Measurements from ENCODE around the gene PDE8A.
A peak's percentile ranks its signal among the peaks of the same experiment; 100 is the strongest.
"Not testable (repeated sequence)": the region's sequence is repeated elsewhere in the genome, so short reads cannot be mapped to it uniquely, and the experiment has no call there.

The PDE8A gene

DNA sequence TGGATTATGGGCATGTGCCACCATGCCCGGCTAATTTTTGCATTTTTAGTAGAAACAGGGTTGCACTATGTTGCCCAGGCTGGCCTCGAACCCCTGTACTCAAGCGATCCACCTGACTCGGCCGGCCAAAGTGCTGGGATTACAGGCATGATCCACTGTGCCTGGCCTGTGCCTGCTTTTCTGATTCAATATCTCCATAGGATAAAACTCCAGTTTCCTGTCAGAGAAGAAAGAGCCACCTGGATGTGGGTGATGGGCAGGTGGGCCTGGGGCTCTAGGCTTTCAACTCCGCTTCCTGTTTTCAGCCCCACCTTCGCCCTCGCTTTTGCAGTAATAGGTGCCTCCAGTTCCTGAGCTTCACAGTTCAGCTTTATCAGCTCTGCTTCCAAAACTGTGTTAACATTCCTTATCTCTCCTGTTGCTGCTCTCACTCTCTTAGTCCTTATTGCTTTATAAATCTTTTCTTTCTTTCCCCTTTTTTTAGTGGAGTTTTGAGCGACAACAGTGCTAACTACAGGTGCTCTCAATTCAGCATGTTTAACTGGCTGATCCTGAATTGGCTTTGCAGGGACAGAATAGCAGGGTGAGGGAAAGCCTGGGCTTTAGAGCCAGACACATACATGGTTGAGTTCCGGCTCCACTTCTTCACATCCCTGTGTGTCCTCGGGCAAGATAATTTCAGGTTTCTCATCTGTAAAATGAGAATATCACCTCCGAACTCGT lies 21.1 kb upstream of the PDE8A start:
- no peak for FAIRE-seq
- DNase-seq (ENCODE audit: insufficient read length, low spot score) = no peak

GRCh38 chr15:84961114-84961452 lies 20.6 kb upstream of the PDE8A start:
- FAIRE-seq = no peak

DNA sequence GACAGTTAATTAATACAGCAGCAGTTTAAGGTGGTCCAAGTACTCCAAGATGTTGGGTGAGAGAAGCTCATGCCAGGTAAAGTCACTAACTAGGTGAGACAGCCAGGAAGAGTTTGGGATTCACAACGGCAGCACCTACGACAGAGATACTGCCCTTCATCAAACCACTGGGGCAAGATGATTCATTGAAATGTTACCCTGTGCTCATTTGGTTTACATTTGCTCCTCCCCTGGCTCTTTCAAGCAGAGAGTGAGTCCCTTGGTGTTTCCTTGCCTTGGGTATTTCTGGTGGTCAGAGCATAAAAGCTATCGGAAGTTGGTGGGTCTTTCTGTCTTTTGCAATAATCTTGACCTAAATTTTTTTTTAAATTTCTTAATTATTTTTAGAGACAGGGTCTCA lies 19.9 kb upstream of the PDE8A start:
- no peak for FAIRE-seq
- DNase-seq (ENCODE audit: insufficient read length, low spot score) = no peak

More at GRCh38 chr15:84961114-84961452, 20.6 kb upstream of the PDE8A start:
- DNase-seq (ENCODE audit: insufficient read length, low spot score) = no peak

- FAIRE-seq = no peak
These were observed 18.7 kb upstream of the PDE8A start for GRCh38 chr15:84962955-84963354.

DNA sequence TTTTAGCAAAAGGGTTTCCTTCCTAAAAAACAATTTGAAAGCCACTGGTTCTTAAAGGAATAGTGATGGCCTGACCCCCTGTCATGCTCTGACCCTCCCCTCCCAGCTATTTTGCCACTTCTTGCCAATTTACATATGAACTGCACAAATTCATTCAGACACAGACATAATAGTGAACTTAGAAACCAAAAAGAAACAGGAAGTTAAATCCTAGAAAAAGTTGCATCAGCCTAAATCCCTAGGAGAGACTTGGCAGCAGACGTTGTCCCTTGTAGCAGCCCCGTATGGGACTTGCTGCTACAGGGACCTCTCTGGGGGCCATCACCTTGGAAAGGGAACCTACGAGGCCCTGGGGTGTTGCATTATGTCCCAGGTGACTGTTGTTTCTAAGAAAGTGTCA lies 14.3 kb upstream of the PDE8A start:
- no peak for DNase-seq (ENCODE audit: insufficient read length, low spot score)
- FAIRE-seq = no peak

More at GRCh38 chr15:84962955-84963354, 18.7 kb upstream of the PDE8A start:
- DNase-seq (ENCODE audit: insufficient read length, low spot score) = no peak

DNA sequence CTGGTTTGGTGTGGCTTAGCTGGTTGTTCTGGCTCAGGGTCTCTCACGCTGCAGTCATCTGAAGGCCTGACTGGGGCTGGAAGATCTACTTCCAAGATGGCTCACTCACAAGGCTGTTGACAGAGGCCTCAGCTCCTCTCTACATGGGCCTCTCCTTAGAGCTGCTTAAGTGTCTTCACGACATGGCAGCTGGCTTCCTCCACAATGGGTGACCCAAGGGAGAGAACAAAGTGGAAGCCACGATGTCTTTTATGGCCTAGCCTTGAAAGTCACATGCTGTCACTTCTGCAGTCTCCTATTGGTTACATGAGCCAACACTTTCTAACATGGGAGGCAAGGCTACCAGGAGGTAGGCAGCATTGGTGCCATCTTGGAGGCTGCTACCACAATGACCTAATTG lies 13.4 kb upstream of the PDE8A start:
- FAIRE-seq (no peak), DNase-seq (ENCODE audit: insufficient read length, low spot score) (no peak)

GRCh38 chr15:84969257-84969656 lies 12.4 kb upstream of the PDE8A start:
- DNase-seq (ENCODE audit: insufficient read length, low spot score) (no peak), FAIRE-seq (no peak)

GRCh38 chr15:84970843-84971242 lies 10.8 kb upstream of the PDE8A start:
- DNase-seq (ENCODE audit: insufficient read length, low spot score) = no peak
- FAIRE-seq = no peak

DNA sequence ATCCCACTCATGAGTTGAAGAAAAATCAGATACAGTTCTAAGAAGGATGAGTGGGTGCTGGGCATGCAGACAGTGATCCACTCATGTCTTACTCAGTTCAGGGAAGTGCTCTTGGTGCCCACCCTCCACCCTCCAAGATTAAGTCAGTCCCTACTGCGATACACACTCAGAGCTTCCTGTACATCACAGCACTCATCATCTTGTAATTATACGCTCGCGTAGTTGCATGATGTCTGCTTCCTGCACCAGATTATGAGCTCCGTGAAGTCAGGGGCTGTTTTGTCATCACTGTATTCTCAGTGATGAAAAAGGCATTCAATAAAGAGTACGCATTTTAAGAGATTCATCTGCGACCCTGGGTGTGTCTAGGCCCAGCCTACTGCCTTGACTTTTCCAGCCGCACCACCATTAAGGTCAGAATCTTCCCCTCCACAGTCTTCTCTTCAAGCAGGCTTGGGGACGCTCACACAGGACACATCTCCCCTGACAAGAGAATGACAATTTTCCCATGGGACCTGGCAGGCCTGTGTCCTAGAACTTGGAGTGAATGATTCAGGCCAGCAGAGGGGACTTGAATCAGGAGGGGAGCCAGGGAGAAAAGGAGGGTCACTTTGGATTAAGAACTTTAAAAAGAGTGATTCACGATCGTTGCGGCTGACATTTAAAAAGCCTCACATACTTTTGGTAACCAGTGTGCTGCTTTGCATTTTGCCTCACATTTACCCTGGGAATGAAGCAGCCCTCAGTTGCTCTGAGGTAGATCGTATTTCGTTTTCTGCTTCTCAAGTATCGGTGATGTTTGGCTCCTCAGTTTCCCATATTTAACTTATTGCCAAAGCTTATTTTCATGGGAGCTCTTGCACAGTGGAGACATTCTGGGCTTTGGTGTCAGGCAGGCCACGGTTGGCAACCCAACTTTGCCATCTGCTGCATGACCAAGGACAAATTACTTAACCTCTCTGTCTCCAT lies 7.9 kb upstream of the PDE8A start:
- DNase-seq (ENCODE audit: insufficient read length, low spot score) (no peak), FAIRE-seq (no peak)

DNA sequence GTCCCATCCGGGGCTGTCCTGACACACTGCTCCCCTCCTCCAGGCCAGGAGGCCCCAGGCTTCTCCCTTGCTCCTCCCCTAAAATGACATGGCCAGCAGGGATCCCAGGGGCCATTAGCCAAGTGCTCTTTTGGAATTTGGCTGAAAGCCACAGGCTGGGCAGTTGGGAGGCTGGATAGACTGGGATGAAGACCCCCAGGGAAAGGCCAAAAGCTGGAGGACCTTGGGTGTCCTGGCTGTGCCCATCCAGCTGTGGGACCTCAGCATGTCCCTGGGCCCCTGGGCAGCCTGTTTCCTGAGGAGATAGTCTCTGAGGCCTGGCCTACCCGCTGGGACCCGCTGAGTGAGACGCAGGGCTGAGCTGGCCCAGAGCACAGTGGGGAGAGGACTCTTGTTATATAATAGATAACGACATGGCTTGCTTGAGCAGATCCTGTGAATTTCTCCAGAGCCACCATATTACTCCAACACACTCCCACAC lies 5.7 kb upstream of the PDE8A start:
- DNase-seq (ENCODE audit: insufficient read length, low spot score) = no peak
- no peak for FAIRE-seq

DNA sequence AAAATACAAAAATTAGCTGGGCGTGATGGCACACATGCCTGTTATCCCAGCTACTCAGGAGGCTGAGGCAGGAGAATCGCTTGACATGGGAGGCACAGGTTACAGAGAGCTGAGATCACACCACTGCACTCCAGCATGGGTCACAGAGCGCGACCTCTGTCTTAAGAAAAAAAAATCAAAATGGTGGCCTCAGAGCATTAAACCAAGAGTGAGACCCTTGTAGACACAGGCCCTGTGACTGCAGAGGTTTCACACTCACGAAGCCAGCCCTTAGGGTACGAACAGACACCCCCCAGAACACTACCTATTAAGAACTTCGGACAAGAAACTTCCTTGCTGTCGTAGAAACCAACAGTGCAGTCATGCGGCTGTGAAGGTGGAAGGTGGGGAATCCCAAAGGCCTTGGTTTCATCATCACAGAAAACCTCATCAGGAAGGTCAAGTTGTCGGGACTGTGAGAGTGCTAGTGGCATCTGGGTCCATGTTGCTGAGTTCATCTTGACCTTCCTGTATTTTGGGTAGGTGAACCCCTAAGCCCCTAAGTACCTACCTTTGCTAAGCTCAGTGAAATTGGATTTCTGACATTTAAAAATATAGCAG lies 4.8 kb upstream of the PDE8A start:
- FAIRE-seq = no peak

DNA sequence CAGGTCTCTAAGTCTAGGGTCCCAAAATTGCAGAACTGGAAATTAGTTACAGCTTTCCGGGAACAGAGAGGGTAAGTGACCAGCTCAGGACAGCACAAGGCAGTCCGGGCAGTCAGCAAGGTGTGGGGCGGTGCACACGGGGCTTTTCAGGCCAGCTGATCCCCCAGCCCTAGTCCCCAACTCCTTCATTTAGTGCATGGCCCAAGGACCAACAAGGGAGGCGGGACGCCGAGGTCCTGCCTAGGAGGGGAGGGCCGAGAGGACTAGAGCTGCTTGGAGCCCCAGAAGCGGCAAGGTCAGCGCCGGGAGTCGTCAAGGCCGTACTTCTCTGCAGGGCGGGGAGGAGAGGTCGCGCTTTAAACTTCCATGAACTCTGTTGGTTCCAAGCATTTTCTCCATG lies 2.0 kb upstream of the PDE8A start:
- DNase-seq (ENCODE audit: insufficient read length, low spot score) = no peak
- no peak for FAIRE-seq

More for the DNA sequence above, 4.8 kb upstream of the PDE8A start:
- DNase-seq (ENCODE audit: insufficient read length, low spot score) = no peak

- FAIRE-seq = no peak
- DNase-seq (ENCODE audit: insufficient read length, low spot score) = peak; percentile 69
These were observed 1.2 kb upstream of the PDE8A start for GRCh38 chr15:84980196-84981053.

DNA sequence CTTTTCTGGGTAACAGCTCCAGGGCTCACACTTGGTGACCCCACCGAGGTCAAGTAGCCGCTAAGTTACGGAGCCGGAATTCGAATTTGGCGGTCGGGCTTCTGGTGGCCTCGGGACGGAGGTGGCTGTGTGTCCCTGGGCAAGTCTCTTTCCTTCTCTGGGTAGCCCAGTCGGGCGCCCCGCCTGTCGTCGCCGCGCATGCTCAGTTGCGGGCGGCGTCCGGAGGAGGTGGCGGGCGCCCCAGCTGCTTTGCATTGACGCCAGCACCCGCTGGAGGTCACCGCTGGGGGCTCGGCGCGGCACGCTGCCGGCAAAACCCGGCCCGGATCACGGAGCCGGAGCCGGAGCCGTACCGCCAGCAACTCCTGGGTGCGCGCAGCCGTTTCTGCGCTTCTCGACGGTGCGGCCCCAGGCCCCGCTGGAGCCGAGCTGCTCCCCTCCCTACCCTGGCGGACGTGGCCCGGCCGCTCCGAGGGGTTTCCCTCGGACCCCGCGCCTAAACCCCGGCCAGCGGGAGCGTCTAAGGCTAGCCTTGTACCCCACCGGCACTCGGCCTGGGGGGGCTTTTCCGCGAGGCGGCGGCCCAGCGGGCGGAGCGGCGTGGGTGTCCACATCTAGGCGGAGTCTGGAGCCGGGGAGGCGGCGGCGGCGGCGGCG lies 474 bp upstream of the PDE8A start:
- no peak for FAIRE-seq
- DNase-seq (ENCODE audit: insufficient read length, low spot score) = peak; percentile 91

DNA sequence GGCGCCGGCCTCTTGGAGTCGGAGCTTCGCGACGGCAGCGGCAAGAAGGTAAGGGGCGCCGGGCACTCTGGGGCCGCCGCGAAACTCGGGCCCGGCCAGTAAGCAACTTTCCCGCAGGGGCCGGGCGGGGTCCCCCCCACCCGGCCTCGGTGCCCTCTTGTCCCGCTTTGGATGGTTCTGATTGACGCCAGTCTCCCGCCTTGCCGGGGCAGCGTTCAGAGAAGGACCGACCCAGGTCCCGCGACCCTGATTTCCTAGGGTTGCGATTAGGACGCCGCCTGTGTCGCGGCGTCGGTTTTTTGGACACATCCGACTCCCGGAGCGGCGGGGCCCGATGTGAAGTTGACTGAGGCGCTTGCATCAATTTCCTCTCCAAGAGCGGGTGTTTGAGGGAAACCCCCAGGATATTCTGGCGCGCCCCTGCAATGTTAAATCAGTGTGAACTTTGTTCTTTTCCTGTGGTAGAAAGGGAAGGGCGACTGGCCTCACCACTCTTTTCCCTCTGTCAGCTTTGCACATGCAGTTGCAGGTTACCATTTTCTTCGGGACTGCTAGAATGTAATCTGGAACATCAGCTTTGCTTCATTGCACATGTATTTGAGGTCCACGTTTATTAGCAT lies 755 bp downstream of the PDE8A start:
- DNase-seq (ENCODE audit: insufficient read length, low spot score) = no peak
- FAIRE-seq = peak; percentile 79

- FAIRE-seq = peak; percentile 11
- no peak for DNase-seq (ENCODE audit: insufficient read length, low spot score)
These were observed 1.6 kb downstream of the PDE8A start for GRCh38 chr15:84983294-84983693.

DNA sequence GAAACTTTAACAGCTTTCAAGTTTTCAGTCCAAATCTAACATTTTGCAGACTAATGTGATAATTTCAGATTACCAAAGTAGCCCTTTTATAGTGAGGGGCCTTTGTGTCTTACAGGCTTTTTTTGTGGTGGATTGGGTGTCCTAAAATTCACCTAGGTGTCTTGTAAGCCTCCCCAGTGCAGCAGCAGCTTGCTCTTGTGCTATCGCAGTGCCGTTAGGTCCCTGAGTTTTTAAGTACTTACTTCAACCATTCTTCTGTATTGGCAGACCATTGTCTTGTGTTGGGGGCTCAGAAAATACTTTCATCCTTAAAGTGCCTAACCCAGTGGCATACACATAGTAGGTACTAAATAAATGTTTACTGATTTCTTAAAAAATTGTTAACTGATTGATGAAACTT lies 2.1 kb downstream of the PDE8A start:
- DNase-seq (ENCODE audit: insufficient read length, low spot score) (no peak), FAIRE-seq (no peak)

DNA sequence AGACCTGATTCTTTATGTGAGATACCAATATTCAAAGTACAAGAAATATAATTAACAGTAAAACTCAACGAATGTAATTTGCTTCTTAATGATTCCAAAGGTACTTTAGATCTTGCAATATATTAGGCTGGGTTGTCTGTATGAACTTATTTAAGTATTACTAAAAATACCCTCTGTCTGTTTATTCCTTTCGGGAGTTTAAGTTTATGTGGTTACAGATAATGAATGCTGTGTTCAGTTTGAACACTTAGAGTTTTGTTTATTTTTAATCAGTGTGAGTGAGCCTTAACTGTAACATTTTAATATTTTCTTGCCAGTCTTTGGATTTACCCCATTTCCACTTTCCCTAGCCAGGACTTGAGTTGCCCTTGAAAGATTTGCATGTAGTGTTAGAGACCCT lies 3.5 kb downstream of the PDE8A start:
- DNase-seq (ENCODE audit: insufficient read length, low spot score) (no peak), FAIRE-seq (no peak)

DNA sequence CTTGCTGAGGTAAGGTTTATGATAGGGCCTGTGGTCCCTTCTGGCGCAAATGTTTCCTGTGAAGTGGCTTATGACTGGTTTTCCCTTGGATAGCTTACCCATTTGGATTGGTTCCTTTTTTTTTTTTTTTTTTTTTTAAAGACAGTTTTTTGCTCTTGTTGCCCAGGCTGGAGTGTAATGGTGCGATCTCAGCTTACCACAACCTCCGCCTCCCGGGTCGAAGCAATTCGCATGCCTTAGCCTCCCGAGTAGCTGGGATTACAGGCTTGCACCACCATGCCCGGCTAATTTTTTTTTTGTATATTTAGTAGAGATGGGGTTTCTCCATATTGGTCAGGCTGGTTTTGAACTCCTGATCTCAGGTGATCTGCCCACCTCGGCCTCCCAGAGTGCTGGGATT lies 5.7 kb downstream of the PDE8A start:
- DNase-seq (ENCODE audit: insufficient read length, low spot score); FAIRE-seq: not testable (repeated sequence)

Data from GM19239 (cell line).